ENCODE results near the gene RNF150.

Gene RNF150

DNA sequence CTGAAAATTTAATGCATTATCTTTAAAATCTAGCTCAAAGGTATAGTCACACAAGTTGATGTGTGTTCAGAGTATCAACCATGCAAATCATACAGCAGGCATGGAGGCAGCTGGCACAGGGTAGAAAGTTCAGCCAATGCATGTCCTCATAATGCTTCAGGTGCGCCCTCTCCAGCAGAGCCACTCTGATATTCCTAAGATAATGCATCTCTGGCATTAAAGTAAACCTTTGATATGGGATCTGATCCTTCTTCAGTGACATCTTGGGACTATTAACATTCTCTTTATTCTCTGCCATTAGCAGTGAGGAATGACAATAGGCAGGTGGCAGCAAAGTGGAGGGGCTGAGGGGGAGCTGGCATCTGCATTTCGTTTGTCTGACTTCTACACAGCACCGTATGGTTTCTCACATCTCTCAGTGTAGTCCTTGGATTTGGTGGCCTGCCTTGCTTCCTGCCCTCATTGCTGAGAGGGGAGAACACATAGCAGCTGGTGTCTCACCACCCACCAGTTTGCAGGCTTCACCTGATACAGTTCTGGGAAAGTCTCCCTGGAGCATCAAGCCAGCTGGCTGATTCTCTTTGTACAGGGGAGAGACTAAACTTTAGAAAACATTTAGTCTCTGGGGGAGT is 208.4 kb downstream of the RNF150 start:
- no peak for DNase-seq (ENCODE audit: low spot score)

GRCh38 chr4:140906993-140907962 is 226.0 kb downstream of the RNF150 start:
- DNase-seq (ENCODE audit: low spot score), result no peak

- no peak for DNase-seq (ENCODE audit: low spot score)
Observed at GRCh38 chr4:140904904-140905303, 228.4 kb downstream of the RNF150 start.

- no peak for DNase-seq (ENCODE audit: low spot score)
Observed at GRCh38 chr4:140903522-140904475, 229.5 kb downstream of the RNF150 start.

GRCh38 chr4:140901736-140902336 is 231.4 kb downstream of the RNF150 start:
- DNase-seq (ENCODE audit: low spot score), result no peak

DNA sequence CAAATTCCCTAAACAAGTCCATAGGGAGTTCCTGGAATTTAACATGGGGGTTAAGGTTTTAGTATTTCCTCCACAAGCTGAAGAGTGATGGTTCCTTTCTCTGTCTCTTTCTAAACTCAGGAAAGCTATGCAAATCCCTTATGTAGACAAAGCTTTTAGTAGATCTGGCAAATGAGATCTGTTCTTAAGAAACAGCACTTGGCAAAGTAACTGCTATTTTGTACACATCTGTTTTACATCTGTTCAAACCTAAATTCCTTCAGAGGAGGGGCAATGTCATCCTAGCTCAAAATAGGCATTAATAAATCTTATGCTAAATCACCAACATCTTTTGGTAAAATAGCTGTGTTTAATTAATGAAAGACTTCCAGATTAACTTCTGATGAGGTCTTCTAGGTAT is 239.3 kb downstream of the RNF150 start:
- no peak for DNase-seq (ENCODE audit: low spot score)

DNA sequence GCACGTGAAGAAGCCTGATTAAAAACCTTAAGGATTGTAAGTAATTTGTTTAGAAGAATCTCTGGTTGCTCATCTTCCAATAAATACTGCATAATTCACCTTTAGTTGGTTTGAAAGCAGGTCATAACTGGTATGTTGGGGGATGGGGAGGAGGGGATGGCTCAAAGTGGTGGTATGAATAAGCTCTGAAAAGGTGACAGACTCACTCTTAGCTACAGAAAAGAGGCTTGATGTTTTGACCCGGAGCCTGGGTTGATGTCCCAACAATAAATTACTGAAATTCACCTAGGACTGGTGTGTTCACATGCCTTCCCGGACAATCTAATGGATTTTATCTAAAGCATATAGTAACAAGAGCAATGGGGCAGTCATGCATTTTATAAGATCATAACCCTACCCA is 245.2 kb downstream of the RNF150 start:
- no peak for DNase-seq (ENCODE audit: low spot score)

DNA sequence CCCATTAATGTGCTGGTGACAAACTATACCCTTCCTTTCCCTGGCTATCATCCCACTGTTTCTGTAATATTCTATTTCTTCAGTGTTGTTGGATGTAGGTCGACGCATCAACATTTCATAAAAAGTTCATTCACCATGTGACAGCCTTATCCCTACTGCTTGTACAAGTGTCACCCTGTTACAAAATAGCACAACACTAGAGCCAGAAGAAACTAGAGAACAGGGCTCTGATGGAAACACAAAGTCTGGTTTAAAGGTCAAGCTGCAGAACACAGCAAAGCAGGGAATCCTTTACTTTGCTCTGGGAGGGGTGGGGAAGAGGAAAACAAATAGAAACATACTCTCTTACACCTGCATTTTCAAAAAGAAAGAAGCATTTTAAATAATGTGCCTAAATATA is 245.8 kb downstream of the RNF150 start:
- DNase-seq (ENCODE audit: low spot score), result no peak

GRCh38 chr4:140884431-140885058 is 248.7 kb downstream of the RNF150 start:
- DNase-seq (ENCODE audit: low spot score), result peak; percentile 85

GRCh38 chr4:140877781-140878180 is 255.5 kb downstream of the RNF150 start:
- DNase-seq (ENCODE audit: low spot score), result no peak

DNA sequence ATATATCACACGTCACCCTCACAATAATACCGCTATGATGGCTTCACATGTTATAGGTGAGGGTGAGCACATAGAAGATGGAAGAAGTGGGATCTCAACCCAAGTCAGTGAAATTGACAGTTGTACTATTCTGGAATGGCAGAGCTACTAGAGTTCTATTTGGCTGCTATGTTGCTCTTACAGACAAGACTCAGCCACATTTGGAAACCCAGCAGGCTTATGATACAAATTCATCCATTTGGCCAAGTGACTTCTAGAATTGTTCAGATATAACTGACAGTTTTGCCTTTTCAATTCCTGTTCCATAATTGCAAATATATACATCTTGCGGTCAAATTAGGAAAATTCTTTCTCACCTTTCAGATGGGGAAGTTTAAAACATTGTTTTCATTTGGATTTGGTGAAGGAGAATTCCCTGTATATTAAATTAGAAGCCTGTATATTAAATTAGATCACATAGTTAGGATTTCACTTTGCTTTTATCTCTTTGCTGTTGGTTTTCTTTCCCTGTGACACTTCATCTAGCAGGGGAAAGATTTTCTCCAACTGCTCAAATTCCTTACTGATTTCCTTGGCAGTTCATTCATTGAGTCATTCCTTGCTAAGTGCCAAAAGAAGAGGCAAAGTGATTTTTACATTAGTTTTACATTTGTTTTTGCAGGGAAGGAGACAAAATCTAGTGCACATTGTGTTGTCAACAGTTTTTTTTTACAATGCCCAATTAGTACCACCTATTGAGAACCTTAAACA is 256.5 kb downstream of the RNF150 start:
- DNase-seq (ENCODE audit: low spot score), result no peak

DNA sequence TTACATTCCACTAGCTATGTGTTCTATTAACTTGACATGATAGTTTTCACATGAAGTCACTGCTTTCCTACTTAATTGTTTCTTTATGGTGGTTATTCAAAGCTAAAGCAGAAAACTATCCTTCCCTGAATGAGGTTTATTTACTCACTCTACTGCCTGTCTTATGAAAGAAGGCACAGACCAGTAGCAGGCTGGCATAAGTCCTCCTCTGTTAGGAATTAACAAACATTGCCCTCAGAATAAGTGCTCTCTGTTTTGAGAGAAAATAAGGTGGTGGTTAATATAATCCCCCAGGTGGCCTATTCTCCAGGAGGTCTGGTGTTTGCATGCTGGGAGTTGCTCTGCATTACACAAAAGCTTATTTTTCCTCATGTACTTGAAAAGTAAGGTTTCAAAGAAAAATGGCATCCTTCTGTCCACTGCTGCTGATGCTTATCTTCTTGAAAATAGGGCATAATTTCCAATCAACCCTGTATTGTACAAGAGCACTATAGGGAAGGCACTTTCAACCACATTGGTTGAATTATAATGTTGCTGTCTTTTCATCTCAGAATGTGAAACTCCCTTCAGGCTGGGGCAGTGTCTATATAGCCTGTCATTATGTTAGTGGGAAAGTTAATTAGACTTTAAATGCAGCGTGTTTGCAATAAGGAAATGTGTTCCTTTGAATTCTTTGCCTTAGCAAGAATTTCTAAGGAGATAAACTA is 257.4 kb downstream of the RNF150 start:
- DNase-seq (ENCODE audit: low spot score), result no peak

- no peak for DNase-seq (ENCODE audit: low spot score)
Observed at GRCh38 chr4:140874056-140874455, 259.2 kb downstream of the RNF150 start.

DNA sequence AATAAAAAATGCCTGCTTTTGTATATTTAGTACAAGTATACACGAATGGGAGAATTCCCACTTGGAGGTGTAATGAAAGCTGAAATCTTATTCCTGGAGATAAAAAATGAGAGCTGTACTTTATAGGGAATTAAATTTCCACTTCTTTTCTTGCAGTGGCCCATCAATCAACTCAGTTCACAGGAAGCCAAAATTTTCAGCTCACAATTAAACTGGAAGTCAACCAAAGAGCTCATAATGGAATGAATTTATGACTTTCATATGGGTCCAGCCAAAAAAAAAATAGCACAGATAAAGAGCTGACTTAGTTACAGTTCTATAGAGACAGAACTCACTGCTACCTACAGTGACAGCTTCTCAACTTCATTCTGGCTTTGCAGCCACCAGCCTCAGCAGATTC is 261.9 kb downstream of the RNF150 start:
- DNase-seq (ENCODE audit: low spot score), result no peak

DNA sequence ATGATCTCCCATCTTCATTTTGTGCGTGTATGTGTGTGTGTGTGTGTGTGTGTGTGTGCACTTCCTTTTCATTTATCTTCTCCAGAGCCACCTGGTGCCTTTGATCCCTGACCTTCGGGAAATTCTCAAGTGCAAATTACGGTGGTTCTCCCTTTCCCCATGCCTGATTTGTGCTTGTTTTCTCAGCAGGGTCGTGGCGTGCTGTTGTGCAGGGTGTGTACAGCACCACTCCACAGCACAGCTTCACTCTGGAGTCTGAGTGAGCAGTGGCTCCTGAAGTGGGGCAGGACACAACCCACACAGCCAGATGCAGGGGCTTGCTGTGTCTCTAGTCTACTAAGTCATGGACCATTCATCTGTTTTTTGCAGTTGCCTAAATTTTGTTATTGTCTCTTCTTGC is 262.8 kb downstream of the RNF150 start:
- no peak for DNase-seq (ENCODE audit: low spot score)

- no peak for DNase-seq (ENCODE audit: low spot score)
Observed at GRCh38 chr4:140869446-140869845, 263.8 kb downstream of the RNF150 start.

- no peak for DNase-seq (ENCODE audit: low spot score)
Observed at GRCh38 chr4:140867356-140867755, 265.9 kb downstream of the RNF150 start.

- no peak for DNase-seq (ENCODE audit: low spot score)
Observed at GRCh38 chr4:140866492-140867005, 266.7 kb downstream of the RNF150 start.
